GM12878 (cell line): ENCODE results near the gene ALOXE3. TPM values are rescaled to one million over a fixed set of nuclear protein-coding genes. Genes with fewer than 3 reads are reported as not detected.

Experiments used
- ATAC-seq: fragments of 200-7000 bp; cut with Tn5 transposase; 3 replicates; pipeline ENCODE4 v1.9.1; 2020; ENCODE audit warnings: mild to moderate bottlenecking, moderate library complexity
- BruUV-seq: library from RNA; stranded (reverse); fragments of 400-500 nt; replicated peaks from 2 replicates; lab custom pipeline; 2021; lab: Mats Ljungman, UMichigan
- CTCF ChIA-PET: fragments of 300-600 bp; sonication (Branson Sonifier 250); formaldehyde crosslinking; extraction: SDS; loops from one replicate; lab custom pipeline; 2021; ENCODE audit warnings: inconsistent platforms; lab: Yijun Ruan, JAX
- POLR2A ChIA-PET: fragments of 350-600 bp; formaldehyde crosslinking; extraction: SDS; loops from one replicate; lab custom pipeline; 2021; ENCODE audit warnings: inconsistent platforms; lab: Charles Lee
- RAD21 ChIA-PET: fragments of 300-600 bp; sonication (Branson Sonifier 250); formaldehyde crosslinking; loops from one replicate; lab custom pipeline; 2023; ENCODE audit warnings: antibody characterized with exemption; ENCODE audit not compliant: unreplicated experiment; lab: Charles Lee
- SMC1A ChIA-PET: fragments of 300-600 bp; sonication (Branson Sonifier 250); formaldehyde crosslinking; loops from one replicate; lab custom pipeline; 2023; ENCODE audit not compliant: unreplicated experiment, uncharacterized antibody; lab: Charles Lee
- DNase-seq: peaks from one replicate; pipeline ENCODE4 v3.0.0-alpha.2; 2011; ENCODE audit warnings: low read depth, low spot score
- FAIRE-seq: peaks from 3 replicates; lab custom pipeline; 2011; peaks lifted over from hg19 to GRCh38; lab: Jason Lieb, UNC
- H2AFZ ChIP-seq: 2 replicates; pipeline ENCODE4 v1.6.0; 2011; ENCODE audit warnings: low read depth, low read length, control low read depth; ENCODE audit not compliant: control insufficient read depth
- H3K27ac ChIP-seq: 2 replicates; pipeline ENCODE4 v1.5.1; 2011; ENCODE audit warnings: control low read depth; ENCODE audit not compliant: control insufficient read depth, insufficient read depth
- H3K27me3 ChIP-seq, 2 experiments: replicated peaks in 1 of 2; 2 replicates each; pipeline versions ENCODE4 v1.6.0 to v1.6.1; 2011; ENCODE audit warnings: low read length in 1 of 2; ENCODE audit not compliant: control insufficient read depth in 2 of 2, insufficient read depth in 2 of 2
- H3K36me3 ChIP-seq, 2 experiments: 2 replicates each; pipeline ENCODE4 v1.5.1; 2011; ENCODE audit warnings: low read length in 1 of 2; ENCODE audit not compliant: control insufficient read depth in 2 of 2, insufficient read depth in 2 of 2
- H3K4me1 ChIP-seq: 2 replicates; pipeline ENCODE4 v1.6.1; 2011; ENCODE audit warnings: mild to moderate bottlenecking, low read length, moderate library complexity, mixed read lengths; ENCODE audit not compliant: control insufficient read depth, insufficient read depth
- H3K4me2 ChIP-seq: 2 replicates; pipeline ENCODE4 v1.6.0; 2011; ENCODE audit warnings: control low read depth; ENCODE audit not compliant: control insufficient read depth, insufficient read depth
- H3K4me3 ChIP-seq: fragments of 200-600 bp; sonication (generic); 2 replicates; pipeline ENCODE4 v1.5.1; 2016
- H3K79me2 ChIP-seq: 2 replicates; pipeline ENCODE4 v1.6.0; 2011; ENCODE audit warnings: low read length; ENCODE audit not compliant: control insufficient read depth, insufficient read depth
- H3K9ac ChIP-seq: 2 replicates; pipeline ENCODE4 v1.8.0; 2011; ENCODE audit warnings: low read length, control low read depth, mixed read lengths; ENCODE audit not compliant: control insufficient read depth, insufficient read depth
- H3K9me3 ChIP-seq: replicated peaks from 3 replicates; pipeline ENCODE4 v1.5.1; 2011; ENCODE audit warnings: mild to moderate bottlenecking, low read length; ENCODE audit not compliant: control insufficient read depth, insufficient read depth
- H4K20me1 ChIP-seq: 2 replicates; pipeline ENCODE4 v1.6.0; 2011; ENCODE audit not compliant: control insufficient read depth, insufficient read depth
- ATF7 ChIP-seq: fragments of 450-650 bp; IDR thresholded peaks from 2 replicates; pipeline ENCODE4 v1.6.1; 2016; ENCODE audit warnings: low read depth, mild to moderate bottlenecking
- BMI1 ChIP-seq: fragments of 450-650 bp; IDR thresholded peaks from 2 replicates; pipeline ENCODE4 v1.6.1; 2016; ENCODE audit warnings: mild to moderate bottlenecking, moderate library complexity, borderline replicate concordance
- CREM ChIP-seq: IDR thresholded peaks from 2 replicates; pipeline ENCODE4 v1.6.1; 2014; ENCODE audit warnings: antibody characterized with exemption, low read depth
- POLR2AphosphoS2 ChIP-seq: IDR thresholded peaks from 2 replicates; pipeline ENCODE4 v1.6.1; 2011; ENCODE audit warnings: low read depth, mild to moderate bottlenecking, low read length, improper control_type of control experiment, moderate library complexity
- RELA ChIP-seq: fragments of 450-650 bp; IDR thresholded peaks from 2 replicates; pipeline ENCODE4 v1.8.0; 2014; ENCODE audit warnings: borderline replicate concordance; ENCODE audit not compliant: partially characterized antibody
- RFX5 ChIP-seq: IDR thresholded peaks from 2 replicates; pipeline ENCODE4 v1.6.1; 2011; ENCODE audit warnings: low read depth, low read length, improper control_type of control experiment
- ZNF207 ChIP-seq: fragments of 450-650 bp; IDR thresholded peaks from 2 replicates; pipeline ENCODE4 v1.6.1; 2014; ENCODE audit warnings: antibody characterized with exemption, mild to moderate bottlenecking, borderline replicate concordance
- WGBS: methylation state at CpG from one replicate; pipeline ENCODE4 v1.1.6; 2016; ENCODE audit warnings: low lambda C conversion rate; ENCODE audit not compliant: insufficient replicate concordance, insufficient coverage; ENCODE audit errors: missing lambda C conversion rate; 5-methylcytosine and 5-hydroxymethylcytosine counted together
- in situ Hi-C: fragments of 300-500 bp; cut with MboI; formaldehyde crosslinking; loops from 9 replicates; pipeline ENCODE4 v1.14.3; 2018; ENCODE audit warnings: mixed read lengths
- intact Hi-C: fragments of 100-400 bp; cut with micrococcal nuclease; formaldehyde crosslinking; loops from one replicate; pipeline ENCODE4 v1.14.2; 2022; ENCODE audit not compliant: unreplicated experiment
- polyA plus RNA-seq, 11 experiments: library from polyadenylated mRNA; depleted of rRNA in 4 of 11; unstranded in 6 of 11; stranded (reverse) in 5 of 11; fragments of >200 nt; fragmentation: Nextera tagmentation in 4 of 11; fragmentation: Illumina TruSeq in 1 of 11; extraction: Ambion mirVana in 4 of 11; extraction: Trizol in 1 of 11; gene quantifications; 1 replicate in 1 of 11; 2 replicates in 10 of 11; pipeline versions ENCODE4 v1.2.1 to v1.2.3, GENCODE V29; 2011 to 2016; ENCODE audit warnings: inconsistent platforms in 2 of 11, missing spikeins in 2 of 11, low read depth in 1 of 11
- total RNA-seq, 4 experiments: library from RNA; depleted of rRNA in 3 of 4; stranded (reverse); fragments of >200 nt in 3 of 4; fragmentation: Illumina TruSeq in 1 of 4; extraction: Trizol in 1 of 4; gene quantifications; 2 replicates each; pipeline versions ENCODE4 v1.2.1 to v1.2.3, GENCODE V29; 2013 to 2021
- TF ChIP-seq, protein P1 (sequence below): fragments of 450-650 bp; IDR thresholded peaks from 2 replicates; pipeline ENCODE4 v1.6.1; 2016; ENCODE audit warnings: mild to moderate bottlenecking

Gene ALOXE3
- total and polyA plus RNA-seq, 10 of the 15 experiments (the other 5 are each of a cell fraction or from before 2014, with no cell fraction given) = 0.04 TPM; not detected in 9

DNA sequence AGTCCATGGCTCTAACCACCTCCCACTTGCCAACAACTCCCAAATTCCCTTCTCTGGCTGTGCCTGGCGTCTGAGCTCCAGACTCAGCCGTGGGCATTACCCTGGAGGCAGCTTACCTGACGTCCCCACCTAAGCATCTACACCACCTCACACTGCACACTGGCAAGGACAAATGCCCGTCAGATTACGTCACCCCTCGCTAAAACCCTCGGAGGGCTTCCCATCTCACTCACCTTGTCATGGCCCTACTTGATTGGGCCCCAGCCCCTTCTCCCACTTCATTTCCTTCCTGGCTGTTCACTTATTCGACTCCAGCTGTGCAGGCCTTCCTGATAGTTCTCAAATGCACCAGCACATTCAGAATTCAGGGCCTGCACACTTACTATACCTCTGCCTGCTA, 13.4 kb downstream of the ALOXE3 start (continued):
- TF ChIP-seq CREM = no peak
- TF ChIP-seq ATF7 = no peak
- TF ChIP-seq POLR2AphosphoS2 = no peak
- TF ChIP-seq RFX5 = no peak
- no peak for TF ChIP-seq ZNF207

DNA sequence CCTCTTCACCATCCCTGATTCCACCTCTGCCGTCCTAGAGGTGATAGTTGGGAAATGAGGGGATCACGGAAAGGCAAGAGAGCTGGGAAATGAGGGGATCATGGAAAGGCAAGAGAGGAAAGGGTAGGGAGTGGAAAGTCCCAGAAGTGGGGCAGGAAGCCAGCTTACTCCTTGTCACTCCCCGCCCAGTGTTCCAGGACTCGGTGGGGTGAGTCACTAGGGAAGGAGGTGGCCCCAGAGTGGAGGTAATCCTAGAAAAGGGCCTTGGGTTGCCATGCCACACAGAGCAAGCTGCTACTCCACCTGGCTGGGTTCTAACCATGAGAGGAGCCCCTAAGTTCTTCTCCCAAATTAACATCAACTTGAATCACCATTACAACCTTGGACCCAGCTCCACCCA, 14.8 kb downstream of the ALOXE3 start:
- no peaks in the 10 kb centered on the region for H3K79me2 ChIP-seq
- H4K20me1 ChIP-seq = no peaks in the 10 kb centered on the region
- SMC1A ChIA-PET = no interaction called here
- H3K4me2 ChIP-seq = no peak overlapping the region
- no peak overlapping the region for H3K27ac ChIP-seq
- in situ Hi-C loops = no loop called here
- TF ChIP-seq RELA = no peak
- TF ChIP-seq BMI1 = no peak
- TF ChIP-seq, protein P1, sequence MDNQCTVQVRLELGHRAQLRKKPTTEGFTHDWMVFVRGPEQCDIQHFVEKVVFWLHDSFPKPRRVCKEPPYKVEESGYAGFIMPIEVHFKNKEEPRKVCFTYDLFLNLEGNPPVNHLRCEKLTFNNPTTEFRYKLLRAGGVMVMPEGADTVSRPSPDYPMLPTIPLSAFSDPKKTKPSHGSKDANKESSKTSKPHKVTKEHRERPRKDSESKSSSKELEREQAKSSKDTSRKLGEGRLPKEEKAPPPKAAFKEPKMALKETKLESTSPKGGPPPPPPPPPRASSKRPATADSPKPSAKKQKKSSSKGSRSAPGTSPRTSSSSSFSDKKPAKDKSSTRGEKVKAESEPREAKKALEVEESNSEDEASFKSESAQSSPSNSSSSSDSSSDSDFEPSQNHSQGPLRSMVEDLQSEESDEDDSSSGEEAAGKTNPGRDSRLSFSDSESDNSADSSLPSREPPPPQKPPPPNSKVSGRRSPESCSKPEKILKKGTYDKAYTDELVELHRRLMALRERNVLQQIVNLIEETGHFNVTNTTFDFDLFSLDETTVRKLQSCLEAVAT = no peak
- TF ChIP-seq, all 136 proteins: peak for 0
- CTCF ChIA-PET = interaction anchor here (2.6 to 14.3 kb wide), 4 partner anchors 13 to 44 kb away, joined by 14 to 189 read pairs (median 38); partner anchors contain the start of genes ALOX12B and ALOXE3
- H3K4me1 ChIP-seq = no peaks in the 10 kb centered on the region; the same call in 1 of the 2 replicates
- intact Hi-C loops = no loop called here
- no peaks in the 10 kb centered on the region for H3K27me3 ChIP-seq
- ATAC-seq (no peak), FAIRE-seq (no peak), DNase-seq (no peak)
- BruUV-seq = no TSS peak
- no peak overlapping the region for H2AFZ ChIP-seq
- RAD21 ChIA-PET = interaction anchor here (2.6 kb wide), 1 partner anchor 43 kb away, joined by 9 read pairs; no protein-coding TSS in a partner anchor
- no peaks in the 10 kb centered on the region for H3K9me3 ChIP-seq
- H3K4me3 ChIP-seq = no peak overlapping the region
- H3K9ac ChIP-seq = no peak overlapping the region
- H3K36me3 ChIP-seq = no peaks in the 10 kb centered on the region
- POLR2A ChIA-PET = no interaction called here
- WGBS = 55% methylated on average over 4 of the region's 4 CpGs
